Heart right ventricle (tissue), 16 donors: Measurements from ENCODE around the gene NOS1AP. TPM values are rescaled to one million over a fixed set of nuclear protein-coding genes. Genes with fewer than 3 reads are reported as not detected.

Source experiments
- ATAC-seq, 8 donors: fragments of 200-7000 bp; cut with Tn5 transposase; one replicate each; pipeline ENCODE4 v1.9.1; 2020; ENCODE audit warnings: mild to moderate bottlenecking in 8 of 8, moderate library complexity in 8 of 8, moderate number of reproducible peaks in 1 of 8
- DNase-seq, 2 donors: peaks; one replicate each; pipeline ENCODE4 v3.0.0-alpha.2; 2020
- H3K27ac ChIP-seq, 10 donors: fragments of 200-600 bp; sonication (generic) in 2 of 10; one replicate each; pipeline versions ENCODE4 v1.5.0 to v1.8.0; 2020 to 2022; ENCODE audit warnings: mild to moderate bottlenecking in 3 of 10
- H3K27me3 ChIP-seq, 7 donors: fragments of 200-600 bp; one replicate each; pipeline ENCODE4 v1.8.0; 2021 to 2022; ENCODE audit warnings: mild to moderate bottlenecking in 2 of 7
- H3K36me3 ChIP-seq, 9 donors: fragments of 200-600 bp; sonication (generic) in 1 of 9; one replicate each; pipeline versions ENCODE4 v1.5.0 to v1.8.0; 2020 to 2022; ENCODE audit warnings: mild to moderate bottlenecking in 2 of 9
- H3K4me1 ChIP-seq, 9 donors: fragments of 200-600 bp; sonication (generic) in 1 of 9; one replicate each; pipeline versions ENCODE4 v1.5.0 to v1.8.0; 2020 to 2022; ENCODE audit warnings: mild to moderate bottlenecking in 4 of 9
- H3K4me3 ChIP-seq, 10 donors: fragments of 200-600 bp; sonication (generic) in 2 of 10; one replicate each; pipeline versions ENCODE4 v1.5.0 to v1.8.0; 2020 to 2022; ENCODE audit warnings: mild to moderate bottlenecking in 7 of 10, moderate library complexity in 2 of 10
- H3K9me3 ChIP-seq, 11 donors: fragments of 200-600 bp in 10 of 11; sonication (generic) in 2 of 11; one replicate each; pipeline versions ENCODE4 v1.5.0 to v1.8.0; 2013 to 2022; ENCODE audit warnings: mild to moderate bottlenecking in 2 of 11, control low read depth in 1 of 11, moderate library complexity in 1 of 11
- CTCF ChIP-seq, 9 donors: fragments of 200-600 bp; sonication (generic) in 2 of 9; IDR thresholded peaks; one replicate each; pipeline versions ENCODE4 v1.5.0 to v1.8.0; 2021 to 2022; ENCODE audit warnings: antibody characterized with exemption in 9 of 9, mild to moderate bottlenecking in 5 of 9, moderate library complexity in 1 of 9
- WGBS, 2 donors: extraction: QIAGEN DNeasy Blood & Tissue Kit; methylation state at CpG; one replicate each; pipeline ENCODE4 v1.1.7; 2013; ENCODE audit warnings: inconsistent platforms in 1 of 2; 5-methylcytosine and 5-hydroxymethylcytosine counted together
- intact Hi-C, 10 donors: fragments of 100-400 bp; cut with DNase I; formaldehyde crosslinking; loops; one replicate each; pipeline versions ENCODE4 v1.11.1 to v1.14.2; 2022
- polyA plus RNA-seq, 2 donors: library from polyadenylated mRNA; stranded (reverse); fragments of 200-250 nt; gene quantifications; one replicate each; pipeline ENCODE4 v1.2.3, GENCODE V29; 2013
- total RNA-seq, 10 donors: library from RNA; stranded (reverse); fragmentation: NEBNext Ultra II Directional in 3 of 10; extraction: Animal tissue kit (Norgen Biotek cat#: 25700) in 3 of 10; gene quantifications; one replicate each; pipeline versions ENCODE4 v1.2.1 to v1.2.4, GENCODE V29; 2021 to 2023
- donor health status: Arrhythmogenic right ventricular cardiomyopathy.
- donor health status: ischemic (EF 13 %, LVEDD 7.1; RV severe dilation, severe dysfunction).
- donor health status: healthy with polysubstance abuse.
- donor health status: DM: no; HTN: yes; CAD: no.
- donor health status: DM: no; HTN: no; CAD: no.
- donor health status: ischemic (EF 25% LVEDD 6.9; RV normal size, moderate dysfunction).
- donor health status: ischemic (EF 25% LVEDD 5.7; RV mildly dilated, moderate dysfunction).
- donor health status: healthy.
- donor health status: DM: yes; HTN: yes; CAD: no.
- donor health status: Ischemic cardiomyopathy.
- donor health status: ischemic (EF 35%, LVEDD 5.7; RV mildly dilated, moderate dysfunction).
- donor health status: nonischemic (EF 11% LVEDD 7.7; RV severe dilation, severe dysfunction).
- donor health status: DM: yes; HTN: yes; CAD: no.
- donor health status: PGD.
- donor health status: ischemic (EF 29% LVEDD 5.4; RV normal size, mild dysfunction).
- donor health status: nonischemic (EF 23%, LVEDD 6.1; RV moderate dilation, normal function).

NOS1AP gene
- total and polyA plus RNA-seq, 12 donors, result 0.19 to 7.1 (median 4.6) TPM

GRCh38 chr1:162028726-162029125, 40.8 kb upstream of the NOS1AP start:
- WGBS, 2 donors, result 62 to 74% methylated on average over 6 of the region's 6 CpGs
- TF ChIP-seq CTCF (IDR thresholded peaks at IDR 0.05), result no peak
- Histone ChIP-seq H3K9me3 (peaks cover 0 to 6% (median 0%) of the 10 kb centered on the region in 11 donors), H3K4me1 (peaks cover 0 to 43% (median 7%) of the 10 kb centered on the region in 9 donors), H3K27me3 (peaks cover 0 to 36% (median 11%) of the 10 kb centered on the region in 7 donors), H3K27ac (no peak overlapping the region), H3K36me3 (no peaks in the 10 kb centered on the region), H3K4me3 (no peak overlapping the region)
- ATAC-seq (peak in 1 of 8 donors; percentile 40), DNase-seq (no peak)
- intact Hi-C loops, result loop anchor here in 2 of 10 donors (10.0 kb wide), 2 partner anchors 54 to 164 kb away; no protein-coding TSS in a partner anchor

- Histone ChIP-seq H3K27ac (no peak overlapping the region), H3K27me3 (peaks cover 0 to 32% (median 11%) of the 10 kb centered on the region in 7 donors), H3K36me3 (no peaks in the 10 kb centered on the region), H3K4me1 (peaks cover 0 to 40% (median 4%) of the 10 kb centered on the region in 9 donors), H3K4me3 (no peak overlapping the region), H3K9me3 (peaks cover 0 to 6% (median 0%) of the 10 kb centered on the region in 11 donors)
- DNase-seq (no peak), ATAC-seq (no peak)
- TF ChIP-seq CTCF (IDR thresholded peaks at IDR 0.05), result no peak
- intact Hi-C loops, result loop anchor here in 2 of 10 donors (10.0 kb wide), 2 partner anchors 54 to 164 kb away; no protein-coding TSS in a partner anchor
- WGBS, 2 donors, result 47 to 68% methylated on average over 4 of the region's 4 CpGs
Observed at GRCh38 chr1:162029157-162029556, 40.3 kb upstream of the NOS1AP start.

GRCh38 chr1:162030759-162031280, 38.7 kb upstream of the NOS1AP start:
- Histone ChIP-seq H3K4me3 (no peak overlapping the region), H3K4me1 (peaks cover 0 to 36% (median 0%) of the 10 kb centered on the region in 9 donors), H3K36me3 (no peaks in the 10 kb centered on the region), H3K27ac (no peak overlapping the region), H3K9me3 (peaks cover 0 to 6% (median 0%) of the 10 kb centered on the region in 11 donors), H3K27me3 (peaks cover 0 to 15% (median 8%) of the 10 kb centered on the region in 7 donors)
- ATAC-seq (no peak), DNase-seq (no peak)
- WGBS, 2 donors, result 92 to 96% methylated on average over 3 of the region's 3 CpGs
- intact Hi-C loops, result loop anchor here in 4 of 10 donors (10.0 kb wide), 2 partner anchors 166 to 176 kb away; no protein-coding TSS in a partner anchor
- TF ChIP-seq CTCF (IDR thresholded peaks at IDR 0.05), result no peak

- ATAC-seq, result peak; percentile 69 to 95 (median 88)
- Histone ChIP-seq H3K9me3 (no peaks in the 10 kb centered on the region), H3K27me3 (peaks cover 0 to 6% (median 0%) of the 10 kb centered on the region in 7 donors), H3K4me3 (no peak overlapping the region), H3K4me1 (peaks cover 0 to 23% (median 0%) of the 10 kb centered on the region in 9 donors), H3K36me3 (no peaks in the 10 kb centered on the region), H3K27ac (peak overlapping the region in 1 of 10 donors; percentile 28)
- 19 to 41% methylated on average over 6 of the region's 6 CpGs for WGBS, 2 donors
- intact Hi-C loops, result loop anchor here in 4 of 10 donors (10.0 kb wide), 2 partner anchors 169 to 179 kb away; no protein-coding TSS in a partner anchor
- peak in 2 of 9 donors; percentile 17 to 28 for TF ChIP-seq CTCF (IDR thresholded peaks at IDR 0.05)
- DNase-seq, result peak; percentile 32 to 50
Observed at GRCh38 chr1:162033428-162033827, 36.1 kb upstream of the NOS1AP start.
